SK-N-SH (cell line): ENCODE results near the gene LGALS13. TPM values are rescaled to one million over a fixed set of nuclear protein-coding genes. Genes with fewer than 3 reads are reported as not detected.

Source experiments
- CTCF ChIA-PET: fragments of 300-600, 350-600 bp; formaldehyde crosslinking; extraction: SDS; loops from one replicate; lab custom pipeline; 2021; lab: Yijun Ruan, JAX
- POLR2A ChIA-PET: fragments of 350-600 bp; sonication (Branson Sonifier 250); formaldehyde crosslinking; extraction: SDS; loops from one replicate; lab custom pipeline; 2020; ENCODE audit warnings: antibody characterized with exemption, inconsistent platforms; lab: Yijun Ruan, JAX
- DNase-seq: peaks from one replicate; pipeline ENCODE4 v3.0.0; 2012
- H2AFZ ChIP-seq: fragments of 200-600 bp; sonication (generic); 2 replicates; pipeline ENCODE4 v1.8.1; 2016; ENCODE audit warnings: antibody characterized with exemption, mild to moderate bottlenecking, low read depth
- H3F3A ChIP-seq: fragments of 200-600 bp; sonication (generic); replicated peaks from 2 replicates; pipeline ENCODE3; 2016; ENCODE audit warnings: antibody characterized with exemption, mild to moderate bottlenecking; ENCODE audit not compliant: insufficient read depth
- H3K27ac ChIP-seq, 2 experiments: fragments of 200-500 bp in 1 of 2; fragments of 200-600 bp in 1 of 2; sonication (Bioruptor generic) in 1 of 2; sonication (generic), shearing (Covaris generic) in 1 of 2; 2 replicates each; pipeline versions ENCODE4 v1.5.1 to v1.6.1; 2014 to 2016; ENCODE audit warnings: low read depth in 2 of 2, inconsistent platforms in 1 of 2, low read length in 1 of 2, mild to moderate bottlenecking in 1 of 2, mixed read lengths in 1 of 2
- H3K27me3 ChIP-seq: fragments of 200-600 bp; sonication (generic), shearing (Covaris generic); 2 replicates; pipeline ENCODE4 v1.6.1; 2016; ENCODE audit warnings: mixed run types; ENCODE audit not compliant: insufficient read depth
- H3K36me3 ChIP-seq, 2 experiments: fragments of 200-500 bp in 1 of 2; fragments of 200-600 bp in 1 of 2; sonication (Bioruptor generic) in 1 of 2; sonication (generic) in 1 of 2; replicated peaks in 1 of 2; 2 replicates each; pipeline versions ENCODE3 to v1.5.1; 2014 to 2016; ENCODE audit warnings: low read length in 1 of 2, mild to moderate bottlenecking in 1 of 2; ENCODE audit not compliant: insufficient read depth in 2 of 2, control insufficient read depth in 1 of 2
- H3K4me1 ChIP-seq, 2 experiments: fragments of 200-500 bp in 1 of 2; fragments of 200-600 bp in 1 of 2; sonication (Bioruptor generic) in 1 of 2; sonication (generic), shearing (Covaris generic) in 1 of 2; 2 replicates each; pipeline versions ENCODE4 v1.5.1 to v1.6.1; 2014 to 2016; ENCODE audit warnings: low read depth in 1 of 2, low read length in 1 of 2, mixed run types in 1 of 2; ENCODE audit not compliant: insufficient read depth in 2 of 2, control insufficient read depth in 1 of 2
- H3K4me2 ChIP-seq: fragments of 200-600 bp; sonication (generic), shearing (Covaris generic); 2 replicates; pipeline ENCODE4 v1.6.1; 2017; ENCODE audit warnings: mixed run types
- H3K4me3 ChIP-seq, 2 experiments: fragments of 200-500 bp in 1 of 2; fragments of 200-600 bp in 1 of 2; sonication (Bioruptor generic) in 1 of 2; sonication (generic), shearing (Covaris generic) in 1 of 2; 2 replicates each; pipeline versions ENCODE4 v1.5.1 to v1.8.1; 2014 to 2016; ENCODE audit warnings: low read depth in 2 of 2, inconsistent platforms in 1 of 2, low read length in 1 of 2, mild to moderate bottlenecking in 1 of 2, mixed read lengths in 1 of 2, moderate library complexity in 1 of 2
- H3K79me2 ChIP-seq: fragments of 200-600 bp; sonication (generic); 2 replicates; pipeline ENCODE4 v1.8.1; 2017; ENCODE audit warnings: mild to moderate bottlenecking; ENCODE audit not compliant: insufficient read depth
- H3K9ac ChIP-seq: fragments of 200-600 bp; sonication (generic); 2 replicates; pipeline ENCODE4 v1.6.1; 2017; ENCODE audit warnings: mixed run types
- H3K9me2 ChIP-seq: fragments of 200-600 bp; sonication (generic); 2 replicates; pipeline ENCODE4 v1.6.1; 2017; ENCODE audit warnings: mixed run types
- H3K9me3 ChIP-seq: fragments of 200-600 bp; sonication (generic); 2 replicates; pipeline ENCODE4 v1.6.1; 2017; ENCODE audit warnings: mixed run types, mild to moderate bottlenecking, moderate library complexity
- H4K20me1 ChIP-seq: fragments of 200-600 bp; sonication (generic); 2 replicates; pipeline ENCODE4 v1.6.1; 2017; ENCODE audit warnings: mild to moderate bottlenecking, mixed run types; ENCODE audit not compliant: insufficient read depth
- CTCF ChIP-seq: fragments of 200-600 bp; sonication (generic); IDR thresholded peaks from 2 replicates; pipeline ENCODE4 v1.6.1; 2017; ENCODE audit warnings: antibody characterized with exemption, mild to moderate bottlenecking, moderate library complexity
- ELF1 ChIP-seq: IDR thresholded peaks from 2 replicates; pipeline ENCODE4 v1.4.0; 2012
- EP300 ChIP-seq, 2 experiments: IDR thresholded peaks; 2 replicates each; pipeline versions ENCODE4 v1.4.0 to v1.6.1; 2012; ENCODE audit warnings: borderline replicate concordance in 1 of 2, low read depth in 1 of 2, low read length in 1 of 2
- REST ChIP-seq: IDR thresholded peaks from 2 replicates; pipeline ENCODE4 v1.6.1; 2012; ENCODE audit warnings: mild to moderate bottlenecking, low read depth, low read length, moderate library complexity
- ZBTB33 ChIP-seq: IDR thresholded peaks from 2 replicates; pipeline ENCODE4 v1.4.0; 2012; ENCODE audit warnings: low read depth, borderline replicate concordance
- WGBS: methylation state at CpG from one replicate; pipeline ENCODE4 v1.1.6; 2017; ENCODE audit warnings: low lambda C conversion rate; 5-methylcytosine and 5-hydroxymethylcytosine counted together
- polyA plus RNA-seq, 3 experiments: library from polyadenylated mRNA; depleted of rRNA; stranded (reverse); fragments of >200 nt; gene quantifications; 2 replicates each; pipeline ENCODE4 v1.2.3, GENCODE V29; 2012

The LGALS13 gene
- polyA plus RNA-seq, 1 of the 3 experiments (the other 2 are of a cell fraction), result not detected

GRCh38 chr19:39596911-39597310 lies 5.4 kb upstream of the LGALS13 start (continued):
- no peak for TF ChIP-seq ZBTB33
- no peak for TF ChIP-seq REST
- TF ChIP-seq CTCF, result no peak
- TF ChIP-seq ELF1, result no peak

- WGBS, result 6% methylated on average over 4 of the region's 4 CpGs
- CTCF ChIA-PET, result no interaction called here
Observed at GRCh38 chr19:39599116-39599515, 3.2 kb upstream of the LGALS13 start.

More at GRCh38 chr19:39599116-39599515, 3.2 kb upstream of the LGALS13 start:
- H4K20me1 ChIP-seq, result no peaks in the 10 kb centered on the region
- H3K4me2 ChIP-seq, result no peak overlapping the region
- no peaks in the 10 kb centered on the region for H3K27me3 ChIP-seq
- no peak overlapping the region for H3K4me3 ChIP-seq
- H3K9ac ChIP-seq, result no peak overlapping the region
- no peaks in the 10 kb centered on the region for H3K4me1 ChIP-seq
- POLR2A ChIA-PET, result no interaction called here
- TF ChIP-seq REST (peak; percentile 97), EP300 (IDR thresholded peaks at IDR 0.05; ENCODE audit: borderline replicate concordance in 1 of 2, low read depth in 1 of 2, low read length in 1 of 2) (no peak)
- H3K9me2 ChIP-seq, result no peaks in the 10 kb centered on the region
- H3K36me3 ChIP-seq, result no peaks in the 10 kb centered on the region
- no peaks in the 10 kb centered on the region for H3K9me3 ChIP-seq
- no peaks in the 10 kb centered on the region for H3K79me2 ChIP-seq
- H3K27ac ChIP-seq, result no peak overlapping the region
- H3F3A ChIP-seq, result no peaks in the 10 kb centered on the region
- H2AFZ ChIP-seq, result no peak overlapping the region
- DNase-seq, result no peak
